Measurements from ENCODE around the gene POU6F2.

The POU6F2 gene

DNA sequence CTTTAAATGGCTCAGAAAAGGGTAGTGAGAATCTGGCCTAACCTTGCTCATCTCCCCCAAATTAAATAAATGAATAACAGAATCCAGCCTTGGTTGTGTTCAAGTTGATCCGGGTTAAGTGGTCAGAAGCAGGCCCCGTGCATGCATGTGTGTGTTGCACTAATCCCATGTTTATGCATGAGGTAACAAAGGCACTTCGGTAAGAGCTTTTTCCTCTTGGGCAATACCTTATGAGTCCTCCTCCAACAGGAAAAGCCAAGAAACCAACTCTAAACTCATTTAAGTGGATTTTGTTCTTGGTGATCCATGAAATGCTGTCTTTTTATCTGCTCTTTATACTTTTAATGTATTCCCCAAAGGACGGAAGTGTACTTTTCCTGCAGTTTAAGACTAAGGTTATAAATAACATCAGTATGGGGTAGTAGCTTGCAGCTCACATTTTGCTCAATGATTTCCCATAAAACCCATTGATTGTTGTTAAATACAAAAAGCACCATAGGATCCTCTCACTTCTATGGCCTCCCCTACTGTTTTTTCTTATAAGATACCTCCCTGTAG, 483.6 kb downstream of the POU6F2 start:
- DNase-seq, result no peak

DNA sequence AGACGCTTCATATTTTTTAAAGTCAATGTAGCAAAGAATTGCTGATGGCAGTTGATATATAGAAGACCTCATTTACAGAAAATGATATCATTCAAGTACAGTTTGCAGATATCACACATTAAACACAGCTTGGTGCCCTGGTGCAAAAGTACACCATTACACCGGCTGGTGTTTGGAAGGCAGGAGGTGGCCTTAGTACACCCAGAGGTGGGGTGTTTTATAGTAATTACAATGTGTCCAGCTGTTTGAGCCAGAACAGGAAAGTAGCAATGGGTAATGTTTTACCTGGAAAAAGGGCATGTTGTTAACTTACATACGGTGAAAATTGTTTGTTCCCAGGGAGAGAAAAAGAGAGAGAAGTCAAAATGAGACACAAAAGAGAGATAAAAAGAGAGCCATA, 485.5 kb downstream of the POU6F2 start:
- DNase-seq, result no peak

DNA sequence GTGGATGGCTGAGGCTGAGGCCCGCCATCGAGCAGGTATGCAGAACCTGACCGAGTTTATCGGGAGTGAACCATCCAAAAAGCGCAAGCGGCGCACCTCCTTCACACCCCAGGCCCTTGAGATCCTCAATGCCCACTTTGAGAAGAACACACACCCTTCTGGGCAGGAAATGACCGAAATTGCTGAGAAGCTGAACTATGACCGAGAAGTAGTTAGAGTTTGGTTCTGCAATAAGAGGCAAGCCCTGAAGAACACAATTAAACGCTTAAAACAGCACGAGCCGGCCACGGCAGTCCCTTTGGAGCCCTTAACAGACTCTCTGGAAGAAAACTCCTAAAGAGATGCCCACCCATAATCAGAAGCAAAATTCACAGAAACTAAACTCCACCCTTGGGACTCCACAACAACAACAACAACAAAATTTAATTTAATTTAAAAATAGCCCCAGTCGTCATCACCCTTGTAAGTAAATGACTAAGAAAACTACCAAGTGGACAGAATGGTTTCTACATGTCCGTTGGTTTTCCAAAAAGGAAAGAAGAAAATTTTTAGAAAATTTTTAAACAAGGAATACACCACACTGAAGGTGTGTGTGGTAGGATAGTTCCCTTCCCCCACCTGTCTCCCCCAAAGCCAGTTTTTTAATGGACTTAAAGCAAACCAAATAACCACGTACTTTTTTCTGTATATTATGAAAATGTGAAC, 486.8 kb downstream of the POU6F2 start:
- DNase-seq, result no peak

DNA sequence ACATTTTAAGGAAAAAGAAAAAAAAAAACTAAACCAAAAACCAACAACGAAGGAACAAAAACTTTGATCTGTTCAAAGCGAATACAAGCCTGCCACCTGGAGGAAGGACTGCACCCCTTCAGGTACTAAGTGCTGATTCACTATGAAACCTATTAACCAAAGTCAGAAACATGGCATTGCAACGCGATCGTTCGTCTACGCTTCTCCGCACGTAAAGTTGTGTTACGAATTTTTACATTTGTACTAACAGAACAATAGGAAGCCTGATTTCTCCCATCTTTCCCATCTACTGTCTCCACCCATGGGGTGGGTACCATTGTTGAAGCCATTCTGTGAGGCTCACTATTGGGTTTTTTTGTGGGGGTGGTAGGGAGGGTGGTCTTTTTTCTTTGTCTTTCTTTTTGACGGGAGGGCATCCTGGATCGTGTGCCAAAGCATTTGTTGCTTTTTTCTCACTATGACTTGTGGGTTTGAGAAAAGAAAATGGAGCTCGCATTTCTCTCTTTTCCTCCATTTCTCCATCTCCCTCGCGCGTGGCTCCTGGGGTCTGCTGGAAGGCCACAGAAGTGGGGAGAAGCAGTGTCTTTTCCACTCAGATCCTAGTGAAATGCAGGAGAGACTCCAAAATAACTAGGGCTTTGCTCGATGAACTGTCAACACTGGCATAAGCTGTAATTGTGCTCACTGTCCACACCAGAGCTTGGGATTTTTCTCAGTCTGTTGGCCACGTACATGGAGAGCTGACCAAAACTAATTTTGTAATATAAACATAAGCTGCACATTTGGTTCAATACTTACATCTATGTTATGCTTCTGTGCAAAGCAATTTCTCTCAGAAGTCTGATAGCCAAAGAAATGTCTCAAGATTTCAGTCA, 487.6 kb downstream of the POU6F2 start:
- DNase-seq, result peak; percentile 42

DNA sequence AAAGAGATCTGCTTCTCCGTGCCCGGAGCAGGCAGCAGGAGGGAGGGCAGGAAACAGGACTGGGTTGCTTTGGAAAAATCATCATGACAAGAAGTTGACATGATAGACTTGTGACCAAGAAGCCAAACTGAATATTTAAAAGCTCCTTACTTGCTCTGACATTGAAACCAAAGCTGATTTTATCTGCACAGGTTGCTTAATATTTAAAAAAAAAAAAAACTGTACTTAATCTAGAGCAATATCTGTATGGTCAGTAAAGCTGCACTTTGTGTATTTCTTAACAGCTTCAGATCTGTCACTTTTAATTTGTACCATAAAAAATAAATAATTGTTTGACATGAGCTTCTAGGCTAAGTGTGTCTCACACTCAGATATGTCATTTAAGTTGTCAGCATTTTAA, 490.6 kb downstream of the POU6F2 start:
- no peak for DNase-seq

DNA sequence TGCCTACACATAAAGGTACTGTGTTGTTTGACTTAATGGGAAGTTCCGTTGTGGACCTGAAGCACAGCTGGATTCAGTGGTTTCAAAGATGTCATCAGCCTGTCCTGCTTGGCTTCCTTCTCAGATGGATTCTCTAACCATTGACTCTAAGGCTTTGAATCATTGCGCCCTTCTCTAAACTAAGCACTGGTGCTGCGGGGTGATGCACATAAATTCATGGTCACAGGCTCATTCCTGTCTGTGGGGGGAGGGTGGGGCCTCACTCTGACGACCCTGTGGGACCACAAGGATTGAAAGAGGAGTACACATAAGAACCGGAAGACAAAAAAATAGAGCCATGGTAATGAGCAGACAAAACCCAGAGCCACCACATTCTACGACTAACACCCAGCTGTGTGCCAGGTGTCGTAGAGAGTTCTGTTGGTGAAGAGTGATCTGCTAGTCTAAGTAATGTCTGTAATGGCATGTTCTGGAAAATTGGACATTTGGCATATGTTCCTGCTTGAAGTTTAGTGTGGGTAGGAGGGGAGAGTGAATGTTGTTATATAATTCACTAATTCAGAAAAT, 491.2 kb downstream of the POU6F2 start:
- no peak for DNase-seq

DNA sequence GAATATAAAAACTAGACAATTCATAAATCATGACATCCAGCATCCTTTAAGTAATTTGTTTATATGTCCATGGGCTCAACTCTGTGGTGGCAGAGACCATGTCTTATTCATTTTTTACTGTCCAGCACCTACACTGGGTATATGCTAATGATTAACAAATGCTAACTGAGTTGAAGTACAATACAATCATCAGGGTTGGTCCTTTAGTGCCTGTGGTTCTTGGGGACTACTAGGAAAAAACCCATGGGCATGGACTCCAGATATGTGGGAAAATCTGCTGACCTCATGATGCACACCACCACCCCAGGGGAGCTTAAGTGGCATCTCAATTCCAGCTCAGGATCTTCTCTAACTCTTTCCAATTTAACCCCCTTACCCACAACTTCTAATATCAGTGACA, 503.2 kb downstream of the POU6F2 start:
- DNase-seq, result no peak

DNA sequence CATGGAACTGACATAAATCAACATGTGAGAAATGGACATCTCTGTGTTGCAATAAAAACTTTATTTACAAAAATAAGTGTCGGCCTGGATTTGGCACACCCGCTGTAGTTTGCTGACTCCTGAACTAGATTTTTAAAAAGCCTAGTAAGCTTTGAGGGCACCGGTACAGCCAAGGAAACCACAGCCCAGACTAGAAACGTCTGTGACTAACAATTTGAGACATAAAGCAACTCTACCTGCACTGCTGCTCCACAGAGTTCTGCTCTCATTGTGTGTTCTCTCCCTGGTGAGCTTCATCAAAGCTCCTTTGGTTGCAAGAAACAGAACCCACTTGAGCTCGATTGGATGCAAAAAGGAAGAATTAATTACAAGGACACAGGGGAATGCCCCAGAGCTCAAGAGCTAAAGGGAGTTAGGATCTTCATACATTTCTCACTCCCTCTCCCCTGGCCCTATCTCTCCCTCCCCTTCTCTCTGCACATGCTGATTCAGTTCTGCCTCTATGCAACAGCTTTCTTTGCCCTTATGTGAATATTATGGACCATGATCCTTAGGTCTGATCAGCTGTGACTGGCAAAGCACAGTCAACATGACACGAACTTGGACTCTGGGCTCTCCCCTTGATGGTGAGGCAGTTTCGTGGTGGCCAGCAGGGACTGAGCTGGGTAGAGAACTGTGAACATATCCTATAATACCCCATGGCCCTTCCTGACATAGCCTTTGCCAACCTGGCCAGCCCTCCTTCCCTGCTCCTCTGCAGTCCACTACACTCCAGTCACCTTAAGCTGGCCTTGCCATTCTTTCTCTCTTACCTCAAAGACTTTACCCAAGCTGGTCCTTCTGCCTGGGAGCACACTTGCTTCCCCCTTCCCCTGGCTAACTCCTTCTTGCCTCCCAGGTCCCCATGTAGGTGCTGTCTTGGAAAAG, 511.0 kb downstream of the POU6F2 start:
- no peak for DNase-seq

DNA sequence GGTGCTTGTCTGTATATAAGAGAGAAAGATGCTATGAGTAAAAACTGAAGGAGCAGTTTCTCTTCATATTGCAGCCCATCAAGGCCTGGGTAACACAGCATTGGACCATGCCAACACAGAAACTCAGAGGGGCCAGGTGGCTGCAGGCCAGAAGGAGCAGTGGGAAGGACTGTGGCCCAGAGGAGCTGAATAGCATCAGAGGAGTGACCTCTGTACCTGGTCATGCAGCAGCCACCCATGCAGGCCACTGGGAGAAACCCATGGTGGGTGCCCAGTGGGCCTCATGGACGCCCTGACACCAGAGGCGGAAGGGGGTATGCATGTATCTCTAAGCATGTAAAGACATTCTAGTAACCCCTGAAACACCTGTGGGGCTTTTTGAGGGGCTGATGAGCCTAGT, 512.6 kb downstream of the POU6F2 start:
- no peak for DNase-seq

DNA sequence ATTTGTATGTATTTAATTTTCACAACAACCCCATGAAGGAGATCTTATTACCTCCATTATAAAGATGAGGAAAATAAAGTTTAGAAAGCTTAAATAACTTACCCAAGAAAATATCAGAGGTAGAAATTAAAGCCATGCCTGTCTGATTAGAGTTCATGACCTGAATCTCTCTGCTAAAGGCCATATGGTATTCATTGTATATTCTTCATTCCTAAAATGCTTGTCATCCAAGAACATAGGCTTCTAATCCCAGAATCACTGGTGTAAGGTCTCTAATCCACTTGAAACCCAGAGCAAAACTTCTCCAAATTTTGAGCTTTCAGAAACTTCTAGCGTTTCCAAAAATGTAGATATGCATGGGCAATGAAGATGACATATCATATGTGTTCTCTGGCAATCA, 516.2 kb downstream of the POU6F2 start:
- DNase-seq, result no peak

DNA sequence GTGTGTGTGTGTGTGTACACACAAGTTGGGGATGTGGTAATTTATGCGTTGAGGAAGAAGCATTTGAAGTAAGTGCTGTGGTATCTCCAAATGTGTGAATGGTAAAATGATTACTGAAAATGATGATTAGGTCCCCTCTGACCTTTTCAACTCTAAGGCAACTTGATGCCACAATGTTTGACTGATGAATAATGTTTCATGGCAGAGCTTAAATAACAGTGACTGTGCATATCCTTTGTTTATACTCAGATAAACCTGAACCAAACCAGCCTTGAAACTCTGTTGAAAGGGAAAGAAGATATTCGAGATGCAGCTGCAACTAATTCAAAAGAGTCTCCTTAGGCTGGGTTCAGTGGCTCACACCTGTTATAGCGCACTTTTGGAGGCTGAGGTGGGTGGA, 523.6 kb downstream of the POU6F2 start:
- DNase-seq, result no peak

DNA sequence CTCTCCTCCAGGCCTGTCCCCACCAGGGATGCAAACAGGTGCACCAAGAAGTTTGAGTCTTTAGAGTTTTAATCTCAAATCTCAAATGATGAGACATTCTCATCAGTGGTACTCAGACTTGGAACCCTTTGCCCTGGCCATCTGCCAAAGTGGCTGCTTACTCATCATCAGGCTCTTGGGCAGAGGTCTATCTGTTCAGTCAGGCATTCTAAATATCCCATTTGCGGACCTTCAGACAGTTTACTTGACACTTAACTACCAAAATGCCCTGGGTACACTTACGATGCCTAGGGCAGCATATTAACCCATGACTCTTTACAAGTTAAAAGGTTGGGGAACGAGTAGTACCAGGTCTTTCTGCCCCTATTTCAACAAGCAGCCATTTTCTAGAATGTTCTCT, 527.3 kb downstream of the POU6F2 start:
- DNase-seq, result no peak

DNA sequence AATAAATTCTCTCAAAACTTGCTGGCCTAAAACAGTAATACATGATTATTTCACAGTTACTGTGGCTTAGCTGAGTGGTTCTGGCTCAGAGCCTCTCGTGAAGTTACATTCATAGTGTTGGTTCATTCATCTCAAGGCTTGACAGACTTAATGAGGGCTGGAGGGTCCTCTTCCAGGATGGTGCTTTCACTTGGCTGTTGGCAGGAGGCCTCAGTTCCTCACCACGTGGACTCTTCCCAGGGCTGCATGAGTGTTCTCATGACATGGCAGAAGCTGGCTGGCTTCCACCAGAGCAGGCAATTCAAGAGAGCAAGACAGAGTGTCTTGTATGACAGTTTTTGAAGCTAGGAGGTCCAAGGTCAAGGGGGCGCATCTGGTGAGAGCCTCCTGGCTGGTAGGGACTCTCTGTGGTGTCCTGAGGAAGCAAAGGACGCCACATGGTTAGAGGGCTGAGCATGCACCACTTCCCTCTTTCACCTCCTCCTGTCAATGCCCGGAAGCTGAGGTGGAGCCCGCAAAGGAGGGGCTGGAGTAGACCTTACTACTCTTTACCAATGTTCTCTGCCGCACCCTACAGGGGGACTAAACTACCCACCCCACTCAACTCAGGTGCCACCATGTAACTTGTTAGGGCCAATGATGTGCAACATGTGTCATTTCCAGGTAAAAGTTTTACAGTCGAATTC, 530.3 kb downstream of the POU6F2 start:
- DNase-seq, result no peak

DNA sequence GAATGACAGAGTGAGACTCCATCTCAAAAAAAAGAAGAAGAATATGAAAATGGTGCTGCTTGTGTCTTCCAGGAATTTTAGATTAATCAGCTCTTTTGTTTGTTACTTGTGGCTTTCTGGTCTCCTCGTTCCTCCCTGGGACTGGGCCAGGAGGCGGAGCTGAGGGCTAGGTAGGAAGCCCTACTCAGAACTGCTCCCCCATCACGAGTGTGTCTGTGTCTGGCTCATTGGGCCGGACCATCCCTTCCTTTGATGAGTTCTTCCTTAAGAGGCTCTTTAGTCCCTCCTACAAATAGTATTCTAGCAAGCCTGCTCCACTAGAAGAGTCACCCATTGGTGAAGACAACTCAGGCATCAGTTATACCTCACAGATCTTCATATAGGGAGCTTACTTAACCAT, 531.7 kb downstream of the POU6F2 start:
- no peak for DNase-seq

DNA sequence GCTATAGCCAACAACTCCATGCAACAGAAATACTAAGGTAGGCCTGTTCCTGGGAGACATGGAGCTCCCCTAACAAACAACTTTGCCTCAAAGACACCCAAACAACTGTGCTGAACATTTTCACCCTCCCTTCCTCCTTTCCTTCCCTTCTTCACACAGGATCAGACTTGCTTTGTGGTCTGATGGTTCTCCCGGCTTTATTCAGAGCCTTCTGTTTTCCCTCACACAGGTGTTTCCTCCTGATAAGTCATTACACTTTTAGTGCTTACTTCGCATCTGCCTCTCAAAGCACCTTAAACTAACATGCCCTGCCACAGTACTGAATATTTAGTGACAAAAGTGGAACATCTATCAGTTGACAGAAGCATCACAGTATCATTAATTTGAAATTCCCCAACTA, 532.2 kb downstream of the POU6F2 start:
- no peak for DNase-seq

DNA sequence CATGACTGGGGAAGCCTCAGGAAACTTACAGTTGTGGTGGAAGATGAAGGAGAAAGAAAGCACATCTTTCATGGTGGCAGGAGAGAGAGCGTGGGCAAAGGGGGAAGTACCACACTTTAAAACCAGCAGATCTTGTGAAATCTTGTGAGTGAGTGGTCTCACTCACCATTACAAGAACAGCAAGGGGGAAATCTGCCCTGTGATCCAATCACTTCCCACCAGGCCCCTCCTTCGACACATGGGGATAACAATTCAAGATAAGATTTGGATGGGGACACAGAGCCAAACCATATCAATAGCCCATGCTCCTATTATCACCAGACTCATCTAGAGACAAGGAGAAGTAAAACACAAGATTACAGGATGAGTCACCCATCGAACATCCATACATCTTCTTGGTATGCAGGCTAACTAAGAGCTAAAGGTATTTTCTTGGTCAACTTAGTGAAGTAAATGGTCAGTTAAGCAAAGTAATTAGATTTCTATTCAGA, 533.2 kb downstream of the POU6F2 start:
- DNase-seq, result no peak

DNA sequence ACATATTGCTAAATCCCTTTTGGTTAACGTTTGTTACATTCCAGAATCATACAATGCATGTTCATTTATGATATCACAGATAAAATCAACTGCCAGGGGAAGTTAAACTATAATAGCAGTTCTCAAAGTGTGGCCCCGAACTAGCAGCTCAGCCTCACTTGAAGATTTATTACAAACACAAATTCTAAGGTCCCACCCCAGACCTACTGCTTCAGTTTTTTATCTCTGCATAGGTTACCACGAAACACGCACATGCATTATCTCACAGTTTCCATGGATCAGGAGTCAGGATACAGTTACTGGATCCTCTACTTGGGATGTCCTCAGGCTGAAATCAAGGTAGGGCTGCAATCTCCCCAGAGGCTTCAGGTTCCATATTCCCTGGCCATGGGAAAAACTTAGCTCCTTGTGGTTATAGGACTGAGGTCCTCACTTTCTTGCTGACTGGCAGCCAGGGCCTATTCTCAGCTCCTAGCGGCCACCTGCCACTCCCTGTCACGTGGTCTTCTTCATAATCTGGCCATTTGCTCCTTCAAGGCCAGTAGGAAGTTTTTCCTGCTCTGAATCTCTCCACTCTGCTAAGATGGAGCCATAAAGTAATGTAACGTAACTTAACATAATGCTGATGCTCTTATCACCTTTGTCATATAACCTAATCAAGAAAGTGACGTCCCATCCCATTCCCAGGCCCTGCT, 538.0 kb downstream of the POU6F2 start:
- no peak for DNase-seq

DNA sequence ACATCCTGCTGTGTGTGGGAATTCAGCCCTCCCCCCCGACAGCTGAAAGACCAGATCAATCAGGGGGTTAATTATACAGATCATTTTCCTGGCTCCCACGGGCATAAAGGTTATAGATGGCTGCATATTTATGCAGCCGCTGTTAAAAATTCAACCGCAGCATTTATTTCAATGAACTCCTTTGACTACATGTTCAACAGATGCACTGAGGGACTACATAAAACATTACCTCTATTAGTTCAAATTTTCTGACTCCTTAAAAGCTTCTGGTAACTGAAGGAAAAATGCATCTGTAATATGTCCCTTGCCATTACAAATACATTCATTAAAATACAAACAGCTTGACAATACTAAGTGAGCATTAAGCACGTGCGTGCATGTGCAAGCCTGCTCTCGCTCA, 538.8 kb downstream of the POU6F2 start:
- DNase-seq, result no peak

DNA sequence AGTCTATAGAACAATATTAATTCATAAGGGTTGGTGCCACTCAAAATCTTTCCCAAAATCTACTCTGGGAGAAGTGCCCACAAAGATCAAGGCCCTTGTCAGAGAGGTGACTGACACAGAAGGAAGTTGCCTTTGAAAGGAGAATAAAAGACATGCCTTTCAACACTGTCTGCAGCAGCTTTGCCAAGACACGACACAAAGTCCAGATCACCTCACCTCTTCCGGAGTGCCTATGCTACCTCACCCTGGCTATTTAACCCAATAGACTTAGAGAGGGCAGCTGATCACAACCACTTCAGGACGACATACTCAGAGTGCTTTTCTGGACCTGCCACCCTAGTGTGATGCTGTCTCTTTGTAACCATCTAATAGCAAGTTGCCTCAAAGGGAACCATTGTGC, 539.5 kb downstream of the POU6F2 start:
- DNase-seq, result no peak

All from left hindlimb (tissue), 1 donor.